Type B pancreatic cell (in vitro differentiated cells): ENCODE data around the gene TMEM213. TPM values are rescaled to one million over a fixed set of nuclear protein-coding genes. Genes with fewer than 3 reads are reported as not detected.

Source experiments
- DNase-seq: peaks from one replicate; pipeline ENCODE4 v3.0.0; 2021; ENCODE audit warnings: mixed read lengths; ENCODE audit not compliant: unreplicated experiment; ENCODE audit errors: extremely low spot score
- H3K27ac Mint-ChIP-seq: 2 replicates; pipeline ENCODE4 v1.8.0; 2021; ENCODE audit warnings: mild to moderate bottlenecking, mixed read lengths
- H3K27me3 Mint-ChIP-seq: 2 replicates; pipeline ENCODE4 v1.8.0; 2021; ENCODE audit warnings: mixed read lengths
- H3K36me3 Mint-ChIP-seq: 2 replicates; pipeline ENCODE4 v1.8.0; 2021; ENCODE audit warnings: mixed read lengths
- H3K4me1 Mint-ChIP-seq: one replicate; pipeline ENCODE4 v1.8.0; 2021; ENCODE audit warnings: mixed read lengths; ENCODE audit not compliant: unreplicated experiment
- H3K4me3 Mint-ChIP-seq: 2 replicates; pipeline ENCODE4 v1.8.0; 2021; ENCODE audit warnings: mild to moderate bottlenecking, mixed read lengths
- H3K9me3 Mint-ChIP-seq: 2 replicates; pipeline ENCODE4 v1.8.0; 2021; ENCODE audit warnings: mixed read lengths
- CTCF ChIP-seq: fragments of 200-600 bp; sonication (generic); conservative IDR thresholded peaks from 2 replicates; pipeline ENCODE4 v1.5.0; 2021; ENCODE audit warnings: antibody characterized with exemption, mild to moderate bottlenecking
- total RNA-seq: library from RNA; stranded (reverse); gene quantifications from 2 replicates; pipeline ENCODE4 v1.2.1, GENCODE V29; 2021; ENCODE audit warnings: low replicate concordance

The TMEM213 gene
- total RNA-seq, 1 donor from 2014 or later: not detected

- Mint-ChIP-seq H3K27me3 (no peaks in the 10 kb centered on the region), H3K27ac (no peak overlapping the region), H3K9me3 (no peaks in the 10 kb centered on the region), H3K4me1 (peaks cover 14% of the 10 kb centered on the region), H3K4me3 (no peak overlapping the region), H3K36me3 (no peaks in the 10 kb centered on the region)
- DNase-seq: no peak
- no peak for TF ChIP-seq CTCF
These were observed 41.1 kb upstream of the TMEM213 start for GRCh38 chr7:138756591-138757242.

- H3K36me3 Mint-ChIP-seq: no peaks in the 10 kb centered on the region
- peaks cover 1% of the 10 kb centered on the region for H3K4me1 Mint-ChIP-seq
- no peak for DNase-seq
- TF ChIP-seq CTCF: no peak
- no peaks in the 10 kb centered on the region for H3K27me3 Mint-ChIP-seq
- H3K4me3 Mint-ChIP-seq: no peak overlapping the region
- H3K27ac Mint-ChIP-seq: no peak overlapping the region
- H3K9me3 Mint-ChIP-seq: no peaks in the 10 kb centered on the region
These were observed 29.6 kb upstream of the TMEM213 start for GRCh38 chr7:138768241-138768640.

- Mint-ChIP-seq H3K36me3 (no peaks in the 10 kb centered on the region), H3K9me3 (no peaks in the 10 kb centered on the region), H3K27me3 (no peaks in the 10 kb centered on the region), H3K27ac (no peak overlapping the region), H3K4me3 (no peak overlapping the region), H3K4me1 (peaks cover 5% of the 10 kb centered on the region)
- TF ChIP-seq CTCF: no peak
- no peak for DNase-seq
These were observed 26.9 kb upstream of the TMEM213 start for GRCh38 chr7:138770904-138771303.

- Mint-ChIP-seq H3K27me3 (no peaks in the 10 kb centered on the region), H3K36me3 (no peaks in the 10 kb centered on the region), H3K27ac (no peak overlapping the region), H3K9me3 (no peaks in the 10 kb centered on the region), H3K4me1 (peaks cover 5% of the 10 kb centered on the region), H3K4me3 (no peak overlapping the region)
- no peak for DNase-seq
- TF ChIP-seq CTCF: no peak
These were observed 24.6 kb upstream of the TMEM213 start for GRCh38 chr7:138773176-138773575.

GRCh38 chr7:138773817-138774216 lies 24.0 kb upstream of the TMEM213 start:
- no peaks in the 10 kb centered on the region for H3K36me3 Mint-ChIP-seq
- no peak overlapping the region for H3K4me3 Mint-ChIP-seq
- TF ChIP-seq CTCF: no peak
- no peak overlapping the region for H3K27ac Mint-ChIP-seq
- H3K4me1 Mint-ChIP-seq: peaks cover 5% of the 10 kb centered on the region
- no peaks in the 10 kb centered on the region for H3K9me3 Mint-ChIP-seq
- DNase-seq: no peak
- no peaks in the 10 kb centered on the region for H3K27me3 Mint-ChIP-seq
